HEK293 (cell line): ENCODE data around the gene ARID3B.

ENCODE experiments used
- CTCF ChIA-PET: fragments of 350-600 bp; formaldehyde crosslinking; extraction: SDS; loops from one replicate; lab custom pipeline; 2021; ENCODE audit warnings: antibody characterized with exemption; lab: Yijun Ruan, JAX
- POLR2A ChIA-PET: fragments of 300-600 bp; formaldehyde crosslinking; extraction: SDS; loops from one replicate; lab custom pipeline; 2020; ENCODE audit warnings: antibody characterized with exemption, inconsistent platforms; lab: Yijun Ruan, JAX
- H3K27ac ChIP-seq: fragments of 200-500 bp; sonication (Bioruptor generic); 2 replicates; pipeline ENCODE4 v1.5.1; 2014; ENCODE audit warnings: low read depth, low read length, control low read depth, inconsistent platforms; ENCODE audit errors: extremely low read depth
- H3K36me3 ChIP-seq, 2 experiments: fragments of 200-500 bp in 1 of 2; sonication (Bioruptor generic) in 1 of 2; 1 replicate in 1 of 2; 2 replicates in 1 of 2; pipeline ENCODE4 v1.5.1; 2014 to 2017; ENCODE audit warnings: inconsistent platforms in 2 of 2, low read length in 2 of 2; ENCODE audit not compliant: control insufficient read depth in 2 of 2, insufficient read depth in 1 of 2
- H3K4me1 ChIP-seq: fragments of 200-500 bp; sonication (Bioruptor generic); 2 replicates; pipeline ENCODE4 v1.5.1; 2014; ENCODE audit warnings: mild to moderate bottlenecking, low read length, inconsistent platforms; ENCODE audit not compliant: control insufficient read depth, insufficient read depth
- H3K4me3 ChIP-seq: 2 replicates; pipeline ENCODE4 v1.5.1; 2011; ENCODE audit warnings: low read depth, mild to moderate bottlenecking, control low read depth, low read length, moderate library complexity
- H3K9me3 ChIP-seq: fragments of 200-500 bp; sonication (Bioruptor generic); 2 replicates; pipeline ENCODE4 v1.5.1; 2014; ENCODE audit warnings: low read depth, low read length, inconsistent platforms; ENCODE audit not compliant: control insufficient read depth, insufficient read depth
- GFI1B ChIP-seq: fragments of 450-650 bp; formaldehyde crosslinking; IDR thresholded peaks from 2 replicates; pipeline ENCODE4 v1.5.1; 2016; ENCODE audit warnings: missing biosample characterization, missing genetic modification characterization
- GLI2 ChIP-seq: fragments of 450-650 bp; formaldehyde crosslinking; IDR thresholded peaks from 2 replicates; pipeline ENCODE4; 2017; ENCODE audit warnings: missing biosample characterization, missing genetic modification characterization, low read depth, borderline replicate concordance
- GLI4 ChIP-seq: fragments of 450-650 bp; formaldehyde crosslinking; IDR thresholded peaks from 2 replicates; pipeline ENCODE4 v1.5.1; 2016; ENCODE audit warnings: missing biosample characterization, missing genetic modification characterization
- GLIS1 ChIP-seq: fragments of 450-650 bp; formaldehyde crosslinking; IDR thresholded peaks from 2 replicates; pipeline ENCODE4 v1.5.1; 2016; ENCODE audit warnings: missing biosample characterization, missing genetic modification characterization
- HOXC10 ChIP-seq: sonication (generic); formaldehyde crosslinking; IDR thresholded peaks from 2 replicates; pipeline ENCODE4 v1.8.1; 2023; ENCODE audit warnings: mild to moderate bottlenecking, missing genetic modification reagents
- ZBTB17 ChIP-seq: fragments of 450-650 bp; formaldehyde crosslinking; IDR thresholded peaks from 2 replicates; pipeline ENCODE4 v1.5.1; 2016; ENCODE audit warnings: missing biosample characterization, missing genetic modification characterization
- ZBTB48 ChIP-seq: fragments of 450-650 bp; formaldehyde crosslinking; IDR thresholded peaks from 2 replicates; pipeline ENCODE4 v1.5.1; 2016; ENCODE audit warnings: missing biosample characterization, missing genetic modification characterization
- ZFHX2 ChIP-seq: fragments of 450-650 bp; formaldehyde crosslinking; conservative IDR thresholded peaks from 2 replicates; pipeline ENCODE4 v1.5.1; 2016; ENCODE audit warnings: missing biosample characterization, missing genetic modification characterization
- ZIC2 ChIP-seq: fragments of 450-650 bp; formaldehyde crosslinking; IDR thresholded peaks from 2 replicates; pipeline ENCODE4 v1.5.1; 2016; ENCODE audit warnings: missing biosample characterization, missing genetic modification characterization
- ZNF16 ChIP-seq: fragments of 450-650 bp; formaldehyde crosslinking; IDR thresholded peaks from 2 replicates; pipeline ENCODE4 v1.5.1; 2016; ENCODE audit warnings: low read depth, missing biosample characterization, missing genetic modification characterization
- ZNF169 ChIP-seq: fragments of 450-650 bp; formaldehyde crosslinking; IDR thresholded peaks from 2 replicates; pipeline ENCODE4 v1.5.1; 2016; ENCODE audit warnings: missing biosample characterization, missing genetic modification characterization
- ZNF23 ChIP-seq: fragments of 450-650 bp; formaldehyde crosslinking; IDR thresholded peaks from 2 replicates; pipeline ENCODE4 v1.5.1; 2016; ENCODE audit warnings: missing biosample characterization, missing genetic modification characterization, borderline replicate concordance
- ZNF341 ChIP-seq: fragments of 450-650 bp; formaldehyde crosslinking; IDR thresholded peaks from 2 replicates; pipeline ENCODE4; 2016; ENCODE audit warnings: low read depth, missing biosample characterization, missing genetic modification characterization
- ZNF529 ChIP-seq: fragments of 450-650 bp; formaldehyde crosslinking; IDR thresholded peaks from 2 replicates; pipeline ENCODE4 v1.5.1; 2017; ENCODE audit warnings: missing genetic modification characterization, missing biosample characterization; ENCODE audit not compliant: insufficient replicate concordance
- ZNF585B ChIP-seq: fragments of 450-650 bp; formaldehyde crosslinking; IDR thresholded peaks from 2 replicates; pipeline ENCODE4 v1.5.1; 2016; ENCODE audit warnings: missing biosample characterization, missing genetic modification characterization
- ZNF610 ChIP-seq: fragments of 450-650 bp; formaldehyde crosslinking; IDR thresholded peaks from 2 replicates; pipeline ENCODE4 v1.5.1; 2016; ENCODE audit warnings: missing biosample characterization, missing genetic modification characterization, borderline replicate concordance
- ZNF658 ChIP-seq: fragments of 450-650 bp; formaldehyde crosslinking; IDR thresholded peaks from 2 replicates; pipeline ENCODE4; 2016; ENCODE audit warnings: missing biosample characterization, missing genetic modification characterization
- ZNF707 ChIP-seq: fragments of 450-650 bp; formaldehyde crosslinking; IDR thresholded peaks from 2 replicates; pipeline ENCODE4 v1.5.1; 2016; ENCODE audit warnings: missing biosample characterization, missing genetic modification characterization
- ZNF76 ChIP-seq: fragments of 450-650 bp; formaldehyde crosslinking; IDR thresholded peaks from 2 replicates; pipeline ENCODE4; 2016; ENCODE audit warnings: low read depth, missing biosample characterization, missing genetic modification characterization, borderline replicate concordance
- ZNF830 ChIP-seq: fragments of 450-650 bp; IDR thresholded peaks from 2 replicates; pipeline ENCODE4 v1.5.0; 2018; ENCODE audit warnings: missing biosample characterization, missing genetic modification characterization, low read depth, mild to moderate bottlenecking, moderate library complexity
- TF ChIP-seq, protein P1 (sequence below): fragments of 450-650 bp; formaldehyde crosslinking; conservative IDR thresholded peaks from 2 replicates; pipeline ENCODE4 v1.5.1; 2016; ENCODE audit warnings: low read depth, missing biosample characterization, missing genetic modification characterization
- TF ChIP-seq, protein P2 (sequence below): fragments of 450-650 bp; formaldehyde crosslinking; IDR thresholded peaks from 2 replicates; pipeline ENCODE4 v1.5.1; 2017; ENCODE audit warnings: missing biosample characterization, missing genetic modification characterization
- TF ChIP-seq, protein P3 (sequence below): fragments of 450-650 bp; formaldehyde crosslinking; IDR thresholded peaks from 2 replicates; pipeline ENCODE4 v1.5.1; 2017; ENCODE audit warnings: missing biosample characterization, missing genetic modification characterization
- TF ChIP-seq, protein P4 (sequence below): fragments of 450-650 bp; formaldehyde crosslinking; IDR thresholded peaks from 2 replicates; pipeline ENCODE4 v1.5.1; 2016; ENCODE audit warnings: missing biosample characterization, missing genetic modification characterization, low read depth

The ARID3B gene

GRCh38 chr15:74610302-74610951, 69.4 kb downstream of the ARID3B start (continued):
- TF ChIP-seq, protein P1, sequence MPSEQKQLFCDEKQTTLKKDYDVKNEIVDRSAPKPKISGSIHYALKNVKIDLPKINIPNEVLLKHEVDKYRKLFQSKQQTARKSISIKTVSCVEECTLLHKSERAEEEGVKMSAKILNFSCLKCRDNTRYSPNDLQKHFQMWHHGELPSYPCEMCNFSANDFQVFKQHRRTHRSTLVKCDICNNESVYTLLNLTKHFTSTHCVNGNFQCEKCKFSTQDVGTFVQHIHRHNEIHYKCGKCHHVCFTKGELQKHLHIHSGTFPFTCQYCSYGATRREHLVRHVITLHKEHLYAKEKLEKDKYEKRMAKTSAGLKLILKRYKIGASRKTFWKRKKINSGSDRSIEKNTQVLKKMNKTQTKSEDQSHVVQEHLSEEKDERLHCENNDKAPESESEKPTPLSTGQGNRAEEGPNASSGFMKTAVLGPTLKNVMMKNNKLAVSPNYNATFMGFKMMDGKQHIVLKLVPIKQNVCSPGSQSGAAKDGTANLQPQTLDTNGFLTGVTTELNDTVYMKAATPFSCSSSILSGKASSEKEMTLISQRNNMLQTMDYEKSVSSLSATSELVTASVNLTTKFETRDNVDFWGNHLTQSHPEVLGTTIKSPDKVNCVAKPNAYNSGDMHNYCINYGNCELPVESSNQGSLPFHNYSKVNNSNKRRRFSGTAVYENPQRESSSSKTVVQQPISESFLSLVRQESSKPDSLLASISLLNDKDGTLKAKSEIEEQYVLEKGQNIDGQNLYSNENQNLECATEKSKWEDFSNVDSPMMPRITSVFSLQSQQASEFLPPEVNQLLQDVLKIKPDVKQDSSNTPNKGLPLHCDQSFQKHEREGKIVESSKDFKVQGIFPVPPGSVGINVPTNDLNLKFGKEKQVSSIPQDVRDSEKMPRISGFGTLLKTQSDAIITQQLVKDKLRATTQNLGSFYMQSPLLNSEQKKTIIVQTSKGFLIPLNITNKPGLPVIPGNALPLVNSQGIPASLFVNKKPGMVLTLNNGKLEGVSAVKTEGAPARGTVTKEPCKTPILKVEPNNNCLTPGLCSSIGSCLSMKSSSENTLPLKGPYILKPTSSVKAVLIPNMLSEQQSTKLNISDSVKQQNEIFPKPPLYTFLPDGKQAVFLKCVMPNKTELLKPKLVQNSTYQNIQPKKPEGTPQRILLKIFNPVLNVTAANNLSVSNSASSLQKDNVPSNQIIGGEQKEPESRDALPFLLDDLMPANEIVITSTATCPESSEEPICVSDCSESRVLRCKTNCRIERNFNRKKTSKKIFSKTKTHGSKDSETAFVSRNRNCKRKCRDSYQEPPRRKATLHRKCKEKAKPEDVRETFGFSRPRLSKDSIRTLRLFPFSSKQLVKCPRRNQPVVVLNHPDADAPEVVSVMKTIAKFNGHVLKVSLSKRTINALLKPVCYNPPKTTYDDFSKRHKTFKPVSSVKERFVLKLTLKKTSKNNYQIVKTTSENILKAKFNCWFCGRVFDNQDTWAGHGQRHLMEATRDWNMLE (tag by site-specific recombination) = no peak
- TF ChIP-seq ZFHX2 = peak; percentile 90
- TF ChIP-seq, protein P2, sequence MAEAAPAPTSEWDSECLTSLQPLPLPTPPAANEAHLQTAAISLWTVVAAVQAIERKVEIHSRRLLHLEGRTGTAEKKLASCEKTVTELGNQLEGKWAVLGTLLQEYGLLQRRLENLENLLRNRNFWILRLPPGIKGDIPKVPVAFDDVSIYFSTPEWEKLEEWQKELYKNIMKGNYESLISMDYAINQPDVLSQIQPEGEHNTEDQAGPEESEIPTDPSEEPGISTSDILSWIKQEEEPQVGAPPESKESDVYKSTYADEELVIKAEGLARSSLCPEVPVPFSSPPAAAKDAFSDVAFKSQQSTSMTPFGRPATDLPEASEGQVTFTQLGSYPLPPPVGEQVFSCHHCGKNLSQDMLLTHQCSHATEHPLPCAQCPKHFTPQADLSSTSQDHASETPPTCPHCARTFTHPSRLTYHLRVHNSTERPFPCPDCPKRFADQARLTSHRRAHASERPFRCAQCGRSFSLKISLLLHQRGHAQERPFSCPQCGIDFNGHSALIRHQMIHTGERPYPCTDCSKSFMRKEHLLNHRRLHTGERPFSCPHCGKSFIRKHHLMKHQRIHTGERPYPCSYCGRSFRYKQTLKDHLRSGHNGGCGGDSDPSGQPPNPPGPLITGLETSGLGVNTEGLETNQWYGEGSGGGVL (tag by site-specific recombination) = no peak
- no peak for TF ChIP-seq GLI4 (tag by site-specific recombination)
- TF ChIP-seq GLI2 (tag by site-specific recombination) = no peak
- TF ChIP-seq, protein P3, sequence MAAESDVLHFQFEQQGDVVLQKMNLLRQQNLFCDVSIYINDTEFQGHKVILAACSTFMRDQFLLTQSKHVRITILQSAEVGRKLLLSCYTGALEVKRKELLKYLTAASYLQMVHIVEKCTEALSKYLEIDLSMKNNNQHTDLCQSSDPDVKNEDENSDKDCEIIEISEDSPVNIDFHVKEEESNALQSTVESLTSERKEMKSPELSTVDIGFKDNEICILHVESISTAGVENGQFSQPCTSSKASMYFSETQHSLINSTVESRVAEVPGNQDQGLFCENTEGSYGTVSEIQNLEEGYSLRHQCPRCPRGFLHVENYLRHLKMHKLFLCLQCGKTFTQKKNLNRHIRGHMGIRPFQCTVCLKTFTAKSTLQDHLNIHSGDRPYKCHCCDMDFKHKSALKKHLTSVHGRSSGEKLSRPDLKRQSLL (tag by site-specific recombination) = no peak
- TF ChIP-seq GLIS1 (tag by site-specific recombination) = peak; percentile 50
- no peak for TF ChIP-seq ZNF658
- no peak for TF ChIP-seq ZNF169
- TF ChIP-seq ZNF16 (tag by site-specific recombination) = no peak
- TF ChIP-seq ZBTB48 = peak; percentile 42; the same call in 1 of the 2 replicates

DNA sequence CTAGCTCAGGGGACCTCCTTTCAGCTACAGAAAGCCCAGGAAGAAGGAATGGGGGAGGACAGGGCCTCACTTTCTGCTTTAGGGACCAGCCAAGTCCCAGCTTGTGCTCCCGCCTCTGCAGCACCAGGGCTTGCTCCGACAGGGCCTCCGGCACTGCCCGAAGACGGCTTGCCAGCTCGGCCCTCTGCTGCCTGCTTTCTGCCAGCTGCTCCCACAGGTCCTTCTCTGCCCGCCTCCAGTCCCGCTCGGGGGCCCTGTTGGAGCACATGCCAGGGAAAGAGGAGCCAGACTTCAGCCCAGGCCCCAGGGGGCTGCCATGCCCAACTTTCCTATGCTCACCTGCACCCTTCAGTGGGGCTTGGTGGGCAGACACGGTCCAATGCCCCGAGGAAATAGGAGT, 70.3 kb downstream of the ARID3B start:
- Histone ChIP-seq H3K36me3 (no peaks in the 10 kb centered on the region), H3K4me1 (no peaks in the 10 kb centered on the region), H3K9me3 (no peaks in the 10 kb centered on the region), H3K27ac (no peak overlapping the region), H3K4me3 (no peak overlapping the region)
- ChIA-PET POLR2A (interaction anchor here (1.0 to 1.8 kb wide), 2 partner anchors 33 to 65 kb away, joined by 3 to 5 read pairs; no protein-coding TSS in a partner anchor), CTCF (interaction anchor here (1.5 to 2.1 kb wide), 2 partner anchors 10 to 20 kb away, joined by 6 read pairs; no protein-coding TSS in a partner anchor)
- TF ChIP-seq ZNF23 (tag by site-specific recombination) = no peak
- no peak for TF ChIP-seq ZNF707 (tag by site-specific recombination)
- TF ChIP-seq ZNF610 (tag by site-specific recombination) = no peak
- no peak for TF ChIP-seq ZNF76

GRCh38 chr15:74611834-74612233, 70.8 kb downstream of the ARID3B start:
- Histone ChIP-seq H3K9me3 (no peaks in the 10 kb centered on the region), H3K4me1 (peaks cover 3% of the 10 kb centered on the region), H3K27ac (no peak overlapping the region), H3K4me3 (no peak overlapping the region), H3K36me3 (no peaks in the 10 kb centered on the region)
- ChIA-PET CTCF (interaction anchor here (0.7 to 0.9 kb wide), 2 partner anchors 11 to 237 kb away, joined by 4 to 5 read pairs; no protein-coding TSS in a partner anchor), POLR2A (interaction anchor here (0.5 to 1.8 kb wide), 2 partner anchors 27 to 66 kb away, joined by 4 to 5 read pairs; no protein-coding TSS in a partner anchor)
- TF ChIP-seq ZNF529 (tag by site-specific recombination) = no peak
- TF ChIP-seq, protein P4, sequence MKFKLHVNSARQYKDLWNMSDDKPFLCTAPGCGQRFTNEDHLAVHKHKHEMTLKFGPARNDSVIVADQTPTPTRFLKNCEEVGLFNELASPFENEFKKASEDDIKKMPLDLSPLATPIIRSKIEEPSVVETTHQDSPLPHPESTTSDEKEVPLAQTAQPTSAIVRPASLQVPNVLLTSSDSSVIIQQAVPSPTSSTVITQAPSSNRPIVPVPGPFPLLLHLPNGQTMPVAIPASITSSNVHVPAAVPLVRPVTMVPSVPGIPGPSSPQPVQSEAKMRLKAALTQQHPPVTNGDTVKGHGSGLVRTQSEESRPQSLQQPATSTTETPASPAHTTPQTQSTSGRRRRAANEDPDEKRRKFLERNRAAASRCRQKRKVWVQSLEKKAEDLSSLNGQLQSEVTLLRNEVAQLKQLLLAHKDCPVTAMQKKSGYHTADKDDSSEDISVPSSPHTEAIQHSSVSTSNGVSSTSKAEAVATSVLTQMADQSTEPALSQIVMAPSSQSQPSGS (tag by site-specific recombination) = no peak
- TF ChIP-seq ZBTB17 (tag by site-specific recombination) = no peak
- TF ChIP-seq ZNF585B (tag by site-specific recombination) = no peak
- no peak for TF ChIP-seq ZNF830 (tag by site-specific recombination)
- TF ChIP-seq ZNF341 (tag by site-specific recombination) = no peak
- TF ChIP-seq ZIC2 (tag by site-specific recombination) = peak; percentile 69
- no peak for TF ChIP-seq GFI1B (tag by site-specific recombination)
- no peak for TF ChIP-seq HOXC10 (CRISPR knock-in tag)
